Measurements from ENCODE around the gene ZNF182.
"Not testable (repeated sequence)": the region's sequence is repeated elsewhere in the genome, so short reads cannot be mapped to it uniquely, and the experiment has no call there.

DNA sequence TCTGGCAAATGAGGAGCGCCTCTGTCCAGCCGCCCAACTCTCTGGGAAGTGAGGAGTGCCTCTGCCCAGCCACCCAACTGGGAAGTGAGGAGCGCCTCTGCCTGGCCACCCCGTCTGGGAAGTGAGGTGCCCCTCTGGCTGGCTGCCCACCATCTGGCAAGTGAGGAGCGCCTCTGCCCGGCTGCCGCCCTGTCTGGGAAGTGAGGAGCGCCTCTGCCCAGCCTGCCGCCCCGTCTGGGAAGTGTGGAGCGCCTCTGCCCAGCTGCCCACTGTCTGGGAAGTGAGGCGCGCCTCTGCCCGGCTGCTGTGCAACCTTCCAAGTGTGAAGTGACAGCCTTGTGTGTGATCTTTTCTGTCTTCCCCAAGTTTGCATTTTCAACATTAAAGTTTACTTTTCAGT is 38.3 kb downstream of the ZNF182 start:
- TF ChIP-seq, protein P1, sequence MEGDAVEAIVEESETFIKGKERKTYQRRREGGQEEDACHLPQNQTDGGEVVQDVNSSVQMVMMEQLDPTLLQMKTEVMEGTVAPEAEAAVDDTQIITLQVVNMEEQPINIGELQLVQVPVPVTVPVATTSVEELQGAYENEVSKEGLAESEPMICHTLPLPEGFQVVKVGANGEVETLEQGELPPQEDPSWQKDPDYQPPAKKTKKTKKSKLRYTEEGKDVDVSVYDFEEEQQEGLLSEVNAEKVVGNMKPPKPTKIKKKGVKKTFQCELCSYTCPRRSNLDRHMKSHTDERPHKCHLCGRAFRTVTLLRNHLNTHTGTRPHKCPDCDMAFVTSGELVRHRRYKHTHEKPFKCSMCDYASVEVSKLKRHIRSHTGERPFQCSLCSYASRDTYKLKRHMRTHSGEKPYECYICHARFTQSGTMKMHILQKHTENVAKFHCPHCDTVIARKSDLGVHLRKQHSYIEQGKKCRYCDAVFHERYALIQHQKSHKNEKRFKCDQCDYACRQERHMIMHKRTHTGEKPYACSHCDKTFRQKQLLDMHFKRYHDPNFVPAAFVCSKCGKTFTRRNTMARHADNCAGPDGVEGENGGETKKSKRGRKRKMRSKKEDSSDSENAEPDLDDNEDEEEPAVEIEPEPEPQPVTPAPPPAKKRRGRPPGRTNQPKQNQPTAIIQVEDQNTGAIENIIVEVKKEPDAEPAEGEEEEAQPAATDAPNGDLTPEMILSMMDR (IDR thresholded peaks at IDR 0.05), result not testable (repeated sequence)
- not testable (repeated sequence) for TF ChIP-seq POLR2A (IDR thresholded peaks at IDR 0.05)

Data from transverse colon (tissue), 3 donors.